Renal cortex interstitium (tissue), 11 donors: ENCODE results near the gene LHB. TPM values are rescaled to one million over a fixed set of nuclear protein-coding genes. Genes with fewer than 3 reads are reported as not detected.
A peak's percentile ranks its signal among the peaks of the same experiment; 100 is the strongest.

Experiments
- DNase-seq, 11 donors: peaks; one replicate each; pipeline ENCODE4 v3.0.0-alpha.2; 2013; ENCODE audit warnings: low read depth in 9 of 11, low spot score in 4 of 11; ENCODE audit errors: extremely low read depth in 1 of 11
- polyA plus RNA-seq, 3 donors: library from polyadenylated mRNA; unstranded; fragments of 120-200 nt; gene quantifications; one replicate each; pipeline ENCODE4 v1.2.1, GENCODE V29; 2013; ENCODE audit not compliant: insufficient read length in 3 of 3

Gene LHB
- polyA plus RNA-seq, 3 donors: 0.29 TPM; not detected in 2

DNA sequence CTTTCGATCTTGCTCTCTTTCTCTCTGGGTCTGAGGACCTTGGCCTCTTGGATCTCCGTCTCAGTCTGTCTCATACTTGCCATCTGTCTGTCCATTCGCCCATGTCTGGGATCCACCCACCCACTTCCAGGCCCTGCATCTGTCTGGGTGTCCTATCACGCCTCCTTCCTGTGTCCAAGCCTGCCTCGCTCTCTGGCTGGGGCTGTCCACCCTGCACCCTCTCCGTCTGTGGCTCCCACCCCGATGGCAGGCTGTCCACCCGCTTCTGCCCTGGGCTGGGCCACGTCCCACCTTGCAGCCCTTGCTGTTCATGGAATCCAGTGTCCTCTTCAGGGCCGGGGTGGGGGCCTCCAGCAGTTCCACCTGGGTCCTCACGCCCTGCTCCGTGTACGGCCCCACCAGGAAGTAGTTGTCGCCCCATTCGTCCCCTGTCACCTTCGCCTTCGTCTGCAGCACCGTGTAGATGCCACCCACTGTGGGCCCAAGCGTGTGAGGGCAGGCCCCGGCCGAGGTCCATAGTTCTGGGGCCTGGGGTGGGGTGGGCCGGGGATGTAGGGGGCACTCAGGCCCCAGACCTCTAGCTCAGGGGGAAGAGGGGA lies 25.8 kb downstream of the LHB start:
- no peak for DNase-seq

DNA sequence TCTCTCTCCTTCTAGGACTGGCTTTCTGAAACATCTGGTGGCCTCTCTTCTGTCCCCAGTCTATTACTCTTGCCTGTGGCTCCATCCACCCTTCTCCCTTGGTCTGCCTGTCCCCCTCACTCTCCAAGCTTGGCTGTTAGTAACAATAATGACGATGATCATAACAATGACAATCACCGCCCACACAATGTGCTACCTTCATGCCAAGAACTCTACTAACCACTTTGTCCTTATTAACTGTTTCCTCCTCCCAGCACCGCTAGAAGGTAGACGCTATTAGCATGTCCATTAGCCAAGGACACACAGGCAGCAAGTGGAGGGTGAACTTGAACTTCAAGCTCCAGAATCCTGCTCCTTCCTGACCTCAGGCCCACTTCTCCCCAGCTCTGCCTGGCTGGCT lies 26.5 kb downstream of the LHB start:
- no peak for DNase-seq

DNA sequence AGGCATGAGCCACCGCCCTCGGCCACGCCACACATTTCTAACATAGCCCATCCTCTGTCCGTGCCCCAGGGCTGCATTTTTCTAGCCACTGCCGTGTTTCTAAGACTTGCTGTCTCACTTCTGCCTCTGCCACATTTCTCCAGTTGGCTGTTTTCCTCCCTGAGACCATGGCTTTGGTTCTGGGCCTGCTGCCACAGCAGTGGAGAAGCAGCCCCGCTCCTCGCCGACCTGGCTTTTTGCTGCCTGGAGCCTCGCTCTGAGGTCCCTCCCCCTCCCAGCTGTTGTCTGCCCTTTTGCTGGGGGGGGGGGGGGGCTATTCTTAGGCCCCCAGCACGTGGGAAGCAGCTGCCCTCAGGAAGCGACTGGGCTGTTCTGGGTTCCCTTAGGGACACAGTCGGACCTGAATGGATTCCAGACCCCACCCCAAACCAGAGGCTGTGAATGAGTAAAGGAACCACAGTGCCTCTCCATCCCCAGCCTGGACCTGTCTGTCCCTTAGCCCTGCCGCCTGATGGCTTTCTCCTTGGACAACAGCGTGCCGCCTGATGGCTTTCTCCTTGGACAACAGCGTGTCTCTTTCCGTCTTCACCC lies 27.1 kb downstream of the LHB start:
- no peak for DNase-seq

DNA sequence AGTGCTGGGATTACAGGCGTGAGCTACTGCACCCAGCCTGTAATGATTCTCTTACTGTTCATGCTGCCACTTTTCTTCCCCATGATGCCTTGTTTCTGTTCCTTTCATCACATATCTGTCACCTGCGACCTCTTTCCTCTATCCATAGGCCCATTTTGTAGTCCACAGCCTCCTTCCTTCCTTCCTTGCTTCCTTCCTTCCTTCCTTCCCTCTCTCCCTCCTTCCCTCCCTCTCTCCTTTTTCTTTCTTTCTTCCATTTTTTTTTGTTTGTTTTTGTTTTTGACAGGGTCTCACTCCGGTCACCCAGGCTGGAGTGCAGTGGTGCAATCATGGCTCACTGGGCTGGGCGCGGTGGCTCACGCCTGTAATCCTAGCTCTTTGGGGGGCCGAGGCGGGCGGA lies 28.0 kb downstream of the LHB start:
- DNase-seq: no peak

- DNase-seq: no peak
Observed at GRCh38 chr19:48988286-48988685, 28.6 kb downstream of the LHB start.

DNA sequence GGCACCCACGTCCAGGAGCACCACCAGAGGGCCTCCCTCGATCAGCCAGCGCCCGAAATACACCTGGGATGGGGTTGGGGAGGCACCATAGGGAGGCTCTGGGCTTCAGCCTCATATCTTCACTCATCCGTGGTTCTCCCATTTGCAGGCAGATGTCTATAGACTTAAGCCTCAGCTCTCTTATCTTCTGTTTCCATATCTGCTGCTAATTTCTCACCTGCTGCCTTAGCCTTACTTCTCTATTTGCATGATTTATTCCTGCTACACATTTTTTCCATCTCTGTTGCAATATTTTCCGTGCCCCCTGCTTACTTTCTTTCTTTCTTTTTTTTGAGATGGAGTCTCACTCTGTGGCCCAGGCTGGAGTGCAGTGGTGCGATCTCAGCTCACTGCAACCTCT lies 29.6 kb downstream of the LHB start:
- no peak for DNase-seq

- no peak for DNase-seq
Observed at GRCh38 chr19:48986211-48986610, 30.7 kb downstream of the LHB start.

DNA sequence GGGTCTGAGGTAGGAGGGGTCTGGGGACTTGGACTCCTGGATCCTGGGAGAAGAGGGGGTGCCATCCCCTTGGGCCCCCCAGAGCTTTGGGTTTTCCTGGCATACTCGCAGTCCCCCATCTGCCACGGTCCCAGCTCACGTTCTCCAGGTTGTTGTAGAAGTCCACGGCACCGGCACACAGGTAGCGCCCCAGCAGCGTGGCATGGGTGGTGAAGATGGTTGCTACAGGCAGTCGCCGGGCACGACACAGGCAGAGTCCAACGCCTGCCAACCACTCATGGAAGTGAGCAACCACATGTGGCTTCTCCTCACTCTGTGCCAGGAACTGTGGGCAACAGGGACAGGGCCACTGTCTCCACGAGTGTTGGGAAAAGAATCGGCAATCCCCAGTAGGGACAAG lies 31.2 kb downstream of the LHB start:
- no peak for DNase-seq

- DNase-seq: no peak
Observed at GRCh38 chr19:48982280-48982679, 34.6 kb downstream of the LHB start.

DNA sequence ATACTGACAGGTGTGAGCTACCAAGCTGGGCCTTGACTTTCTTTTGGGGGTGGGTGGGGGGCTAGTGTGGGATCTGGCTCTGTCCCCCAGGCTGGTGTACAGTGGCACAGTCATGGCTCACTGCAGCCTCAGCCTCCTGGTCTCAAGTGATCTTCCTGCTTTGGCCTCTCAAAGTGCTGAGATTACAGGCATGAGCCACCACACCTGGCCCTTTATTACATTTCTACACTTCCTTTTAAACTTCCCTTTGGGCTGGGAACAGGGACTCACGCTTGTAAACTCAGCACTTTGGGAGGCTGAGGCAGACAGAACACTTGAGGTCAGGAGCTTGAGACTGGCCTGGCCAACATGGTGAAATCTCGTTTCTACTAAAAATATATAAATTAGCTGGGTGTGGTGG lies 39.8 kb downstream of the LHB start:
- no peak for DNase-seq

- no peak for DNase-seq
Observed at GRCh38 chr19:48975947-48976847, 40.7 kb downstream of the LHB start.

DNA sequence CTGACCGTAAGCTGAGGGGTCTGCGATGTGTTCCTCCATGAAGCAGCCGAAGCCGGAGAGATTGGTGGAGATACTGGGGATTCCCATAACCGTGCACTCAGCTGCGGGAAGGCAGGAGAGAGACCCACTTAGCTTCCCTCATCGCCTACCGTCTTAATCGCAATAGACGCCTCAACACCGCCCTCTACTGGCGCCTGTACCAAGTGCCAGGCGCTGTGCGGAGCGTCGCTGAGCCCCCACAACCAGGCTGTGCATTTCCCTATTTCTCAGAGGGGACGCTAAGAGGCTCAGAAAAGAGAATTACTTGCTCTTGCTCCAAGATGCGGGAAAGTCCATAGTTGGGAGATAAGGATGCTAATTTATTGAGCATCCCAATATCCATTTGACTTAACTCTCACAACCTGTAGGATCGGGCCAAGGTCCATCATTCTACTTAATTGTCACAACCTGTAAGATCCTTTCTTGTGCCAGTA lies 45.9 kb downstream of the LHB start:
- DNase-seq: peak in 7 of 11 donors; percentile 71 to 83 (median 78)

DNA sequence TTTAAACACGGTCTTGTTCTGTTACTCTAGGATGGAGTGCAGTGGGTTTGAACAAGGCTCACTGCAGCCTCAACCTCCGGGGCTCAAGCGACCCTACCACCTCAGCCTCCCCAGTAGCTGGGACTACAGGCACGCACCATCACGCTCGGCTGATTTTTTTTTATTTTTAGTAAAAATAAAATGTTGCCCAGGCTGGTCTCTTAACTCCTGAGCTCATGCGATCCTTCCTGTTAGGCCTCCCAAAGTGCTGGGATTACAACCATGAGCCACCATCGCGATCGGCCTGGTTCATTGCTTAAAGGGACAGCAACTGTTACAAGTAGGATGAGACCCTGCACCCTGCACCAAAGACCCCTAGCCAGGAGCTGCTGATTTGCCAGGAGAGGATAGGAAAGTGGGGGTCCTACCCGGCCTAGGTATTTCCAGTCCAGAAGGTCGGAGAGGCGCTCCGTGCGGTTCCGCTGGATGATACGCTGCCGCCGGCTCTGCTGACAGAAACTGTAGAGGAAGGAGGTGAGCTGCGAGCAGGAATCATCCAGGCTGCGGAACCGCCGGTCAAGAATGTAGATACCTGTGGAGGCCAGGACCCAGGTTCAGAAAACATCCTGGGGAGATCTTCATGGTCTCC lies 46.6 kb downstream of the LHB start:
- DNase-seq: no peak

- DNase-seq: no peak
Observed at GRCh38 chr19:48969276-48970138, 47.4 kb downstream of the LHB start.

DNA sequence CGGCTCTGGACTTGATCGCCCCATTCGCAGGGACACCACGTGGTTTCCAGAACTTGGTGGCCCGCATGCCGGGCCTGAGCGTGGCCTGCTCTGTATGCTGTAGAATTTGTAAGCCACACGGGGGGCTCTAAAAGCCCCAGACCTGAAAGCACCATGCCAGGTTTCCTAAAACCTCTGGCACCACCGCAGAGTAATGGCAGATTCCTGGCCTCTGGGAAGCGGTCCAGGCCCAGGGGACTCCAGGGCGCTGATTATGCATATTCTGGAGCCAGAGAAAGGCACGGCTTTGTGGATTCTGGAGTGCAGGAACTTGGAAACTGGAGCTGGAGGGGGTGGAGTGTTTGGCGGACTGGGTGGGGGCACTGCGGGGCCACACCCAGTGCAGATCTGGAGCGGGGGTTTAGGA lies 48.1 kb downstream of the LHB start:
- DNase-seq: no peak

DNA sequence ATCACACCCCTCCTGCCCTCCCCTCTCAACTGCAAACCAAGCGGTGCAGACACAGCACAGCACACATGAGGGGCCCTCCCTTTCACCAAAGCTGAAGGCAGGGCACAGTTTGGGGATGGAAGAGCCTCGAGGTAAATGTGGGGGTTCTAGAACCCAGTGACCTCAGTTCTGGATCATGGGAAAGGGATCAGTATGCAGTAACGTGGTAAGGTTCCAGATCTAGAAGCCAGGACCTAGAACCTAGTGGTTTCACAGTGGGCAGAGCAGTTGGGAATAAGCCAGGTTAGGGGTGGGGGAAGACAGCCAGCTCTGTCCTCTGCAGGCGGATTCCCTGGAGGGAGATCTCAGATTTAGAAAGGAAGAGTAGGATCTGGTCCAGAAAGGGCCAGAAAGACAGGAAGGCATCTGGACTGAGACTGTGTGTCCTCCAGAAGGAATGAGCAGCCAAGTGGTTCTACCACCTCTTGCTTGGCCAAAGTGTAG lies 48.7 kb downstream of the LHB start:
- DNase-seq: no peak

DNA sequence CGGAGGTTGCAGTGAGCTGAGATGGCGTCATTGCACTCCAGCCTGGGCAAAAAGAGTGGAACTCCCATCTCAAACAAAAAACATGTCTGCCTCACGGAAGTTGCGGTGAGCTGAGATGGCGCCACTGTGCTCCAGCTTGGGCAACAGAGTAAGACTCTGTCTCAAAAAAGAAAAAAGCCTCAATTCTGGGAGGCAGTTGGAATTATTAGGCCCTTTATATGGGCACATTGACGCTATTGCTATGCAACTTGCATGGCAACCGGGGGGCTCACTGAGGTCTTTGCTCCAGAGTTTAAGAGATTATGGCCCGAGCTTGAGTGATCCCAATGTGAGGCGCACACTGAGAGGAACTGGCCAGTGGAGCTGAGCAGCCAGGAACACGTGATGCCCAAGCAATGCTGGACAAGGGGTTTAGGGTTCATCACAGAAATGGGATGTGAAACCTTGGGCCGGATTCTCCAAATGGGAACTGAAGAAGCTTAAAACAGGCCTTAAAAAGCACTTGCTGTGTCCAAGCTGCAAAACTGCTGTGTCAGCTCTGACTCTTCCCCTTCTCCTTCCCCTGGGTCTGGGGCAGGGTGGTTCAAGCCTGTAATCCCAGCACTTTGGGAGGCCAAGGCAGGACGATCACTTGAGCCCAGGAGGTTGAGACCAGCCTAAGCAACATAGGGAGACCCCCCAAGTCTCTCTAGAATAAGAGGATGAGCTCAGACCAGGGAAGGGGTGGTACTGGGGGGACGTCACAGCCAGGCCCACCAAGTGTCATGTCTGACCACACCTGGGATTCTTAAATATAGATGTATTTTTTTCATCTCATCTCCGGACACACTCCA lies 49.3 kb downstream of the LHB start:
- DNase-seq: no peak
